IMR-90 (cell line): ENCODE measurements around the gene C14orf93.

ENCODE experiments used
- CTCF ChIP-seq: conservative IDR thresholded peaks from 2 replicates; pipeline ENCODE4 v1.5.1; 2012; ENCODE audit warnings: mild to moderate bottlenecking, low read depth, low read length, improper control_type of control experiment
- POLR2A ChIP-seq: IDR thresholded peaks from 2 replicates; pipeline ENCODE4 v1.6.1; 2012; ENCODE audit warnings: mild to moderate bottlenecking, low read depth, low read length

GRCh38 chr14:23044840-23045239, 34.9 kb upstream of the C14orf93 start:
- TF ChIP-seq POLR2A (no peak), CTCF (no peak)
